Epithelial cell of alveolus of lung (primary cell): ENCODE measurements around the gene ACTR3C. TPM values are rescaled to one million over a fixed set of nuclear protein-coding genes. Genes with fewer than 3 reads are reported as not detected.

Experiments
- total RNA-seq: library from RNA; depleted of rRNA; stranded (reverse); fragments of >200 nt; gene quantifications from 2 replicates; pipeline ENCODE4 v1.2.1, GENCODE V29; 2015

Gene ACTR3C
- 0.16 and 0.39 TPM in 2 replicates for total RNA-seq

DNA sequence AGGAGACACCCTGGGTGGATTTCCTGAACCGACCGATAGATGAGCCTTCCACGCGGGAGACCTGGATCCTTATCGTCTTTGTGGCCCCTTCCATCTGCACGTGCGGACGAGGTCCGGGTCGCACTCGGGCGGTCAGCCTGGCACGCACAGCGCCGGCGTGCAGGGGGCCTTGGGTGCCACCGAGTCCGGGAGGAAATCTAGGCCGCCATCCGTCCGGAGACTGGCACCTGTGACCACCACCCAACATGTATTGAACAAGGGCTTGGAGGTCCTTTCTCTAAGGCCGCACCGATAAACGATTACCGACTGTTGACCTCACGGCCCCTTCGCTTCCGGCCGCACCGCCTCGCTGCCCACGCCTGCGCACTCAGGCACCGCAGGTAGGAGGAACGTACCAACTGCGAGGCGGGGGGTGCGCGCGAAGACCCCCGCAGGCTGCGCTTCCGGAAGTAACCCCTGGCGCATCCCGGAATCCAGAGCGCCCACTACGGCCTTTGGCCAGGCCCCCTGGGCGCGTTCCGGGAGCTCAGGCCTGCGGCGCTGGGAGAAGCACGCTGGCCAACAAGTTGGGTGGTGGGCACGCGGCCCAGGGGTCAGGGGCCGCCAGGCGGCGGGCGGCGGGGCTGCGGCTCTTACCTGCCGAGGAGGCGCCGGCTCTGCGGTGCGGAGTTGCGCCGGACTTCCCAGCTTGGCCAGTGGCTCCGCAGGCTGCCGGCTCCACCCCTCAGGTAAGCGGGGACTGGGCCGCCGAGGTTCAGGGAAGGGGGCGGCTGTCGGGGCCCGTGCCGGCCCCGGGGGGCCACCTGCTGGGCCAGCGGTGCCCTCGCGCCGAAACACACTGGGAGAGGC lies at the start of gene ACTR3C, which contains the start of gene LRRC61:
TSS of gene ACTR3C (minus strand) at position 713 of the 849 bp plus-strand sequence. CDS start 28,249 bp downstream, outside the sequence.
TSS of gene LRRC61 (plus strand) at position 523 of the 849 bp plus-strand sequence. CDS start 13,507 bp downstream, outside the sequence.

DNA sequence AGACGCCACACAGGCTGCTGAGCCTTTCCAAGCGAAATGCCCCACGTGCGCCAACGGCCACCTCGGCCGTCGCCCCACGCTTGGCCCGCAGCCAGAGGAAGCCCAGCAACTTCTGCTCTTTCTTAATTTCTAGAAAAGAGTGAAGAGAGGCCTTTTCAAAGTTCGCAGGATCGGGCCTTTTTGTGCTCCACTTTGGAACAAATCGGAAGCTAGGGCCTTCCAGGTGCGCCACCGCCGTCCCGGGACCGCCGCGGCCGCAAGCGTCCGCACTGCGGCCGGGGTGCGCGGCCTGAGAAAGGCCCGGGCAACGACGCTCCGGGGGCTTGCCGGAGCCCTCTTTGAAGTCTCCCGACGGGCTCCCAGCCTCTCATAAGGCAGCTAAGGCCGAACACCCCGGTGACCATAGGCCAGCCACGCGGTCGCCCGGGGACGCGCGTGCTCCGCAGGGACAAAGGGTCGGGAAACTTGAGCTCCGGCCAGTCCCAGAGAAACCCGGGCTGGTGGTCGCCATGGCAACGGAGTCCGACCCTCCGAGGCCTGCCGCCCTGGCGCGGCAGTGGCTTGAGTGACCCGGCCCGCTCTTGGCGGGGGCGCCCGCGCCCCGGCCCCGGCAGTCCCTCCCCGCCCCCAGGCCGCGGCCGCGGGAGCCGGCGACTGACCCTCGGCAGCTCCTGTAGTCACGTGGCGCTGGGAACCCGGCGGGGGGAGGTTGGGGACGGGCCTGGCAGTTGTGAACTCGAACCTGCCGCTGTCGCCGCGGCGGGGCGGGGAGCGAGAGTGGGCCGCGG lies 44.9 kb upstream of the ACTR3C start, which contains the start of gene REPIN1:
TSS of gene REPIN1 (plus strand) at position 727 of the 788 bp plus-strand sequence. CDS start 890 bp downstream, outside the sequence.

DNA sequence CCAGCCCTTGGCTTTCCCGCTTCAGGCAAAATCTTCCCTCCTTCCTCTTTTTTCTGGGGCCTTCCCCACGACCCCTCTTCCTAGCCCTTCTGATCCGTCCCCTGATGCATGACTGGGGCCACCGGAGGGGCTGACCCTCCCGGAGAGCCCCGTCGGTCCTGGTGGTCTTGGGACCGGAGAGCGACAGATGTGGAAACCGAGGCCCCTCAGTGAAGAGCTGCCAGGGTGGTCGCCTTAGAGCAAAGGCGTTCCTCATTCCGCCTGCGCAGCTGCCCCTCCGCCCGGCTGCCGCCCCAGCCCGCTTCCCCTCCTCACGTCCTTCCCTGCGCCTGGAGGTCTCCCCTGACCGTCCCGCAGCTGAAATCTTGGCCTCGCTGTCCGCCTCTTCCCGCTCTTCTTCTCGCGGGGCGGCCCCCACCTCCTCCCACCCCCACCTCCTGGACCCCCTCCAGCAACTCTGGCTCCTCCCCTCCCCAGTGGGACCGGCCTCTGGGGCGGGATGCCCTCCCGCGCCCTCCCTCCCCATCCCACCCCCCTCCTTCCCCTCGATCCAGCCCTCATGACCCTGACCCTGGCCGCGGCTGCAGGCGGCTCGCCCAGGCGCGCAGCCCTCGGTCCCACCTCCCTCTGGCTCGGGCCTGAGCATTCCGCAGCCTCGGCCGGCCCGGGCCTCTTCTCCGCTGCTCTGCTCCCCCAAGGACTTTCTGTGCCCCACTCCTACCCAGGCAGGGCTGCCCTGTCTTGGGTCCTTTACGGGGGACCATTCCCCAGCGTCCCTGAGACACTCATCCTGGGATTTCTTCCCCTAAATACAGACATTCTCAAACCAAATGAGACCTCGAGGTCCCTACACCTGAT lies 18.1 kb upstream of the ACTR3C start, which contains the start of gene RARRES2:
TSS of gene RARRES2 (minus strand) at position 367 of the 858 bp plus-strand sequence. CDS start 1,020 bp downstream, outside the sequence.

Other genes starting within 250 kb of the ACTR3C start
- gene LRRC61, start 190 bp downstream of the ACTR3C start, total RNA-seq: 1.2 and 11.8 TPM in 2 replicates
- 44.9 and 377 TPM in 2 replicates for gene RARRES2, start 18.1 kb upstream of the ACTR3C start, total RNA-seq
- 76.7 and 149 TPM in 2 replicates for gene REPIN1, start 45.3 kb upstream of the ACTR3C start, total RNA-seq
- gene ZNF775, start 55.8 kb upstream of the ACTR3C start, total RNA-seq: 6.6 and 22.2 TPM in 2 replicates
- gene GIMAP8, start 127.1 kb upstream of the ACTR3C start, total RNA-seq: under 0.01 and 0.39 TPM in 2 replicates
- 0.13 TPM in 1 of 2 replicates, not detected in the other for gene GIMAP7, start 191.3 kb upstream of the ACTR3C start, total RNA-seq
- gene GIMAP4, start 243.8 kb upstream of the ACTR3C start, total RNA-seq: 1.4 TPM in 1 of 2 replicates, not detected in the other